M059J (cell line): ENCODE measurements around the gene MICB. TPM values are rescaled to one million over a fixed set of nuclear protein-coding genes. Genes with fewer than 3 reads are reported as not detected.
"Not testable (repeated sequence)": the region's sequence is repeated elsewhere in the genome, so short reads cannot be mapped to it uniquely, and the experiment has no call there.

Experiments used
- DNase-seq: peaks from one replicate; pipeline ENCODE4 v3.0.0-alpha.2; 2012; ENCODE audit warnings: low read depth
- total RNA-seq: library from RNA; depleted of rRNA; stranded (reverse); fragments of >200 nt; shearing (Covaris generic); gene quantifications from 2 replicates; pipeline ENCODE4 v1.2.3, GENCODE V29; 2014; rRNA removed

The MICB gene
- total RNA-seq = 47.6 and 59.9 TPM in 2 replicates

- DNase-seq = peak; percentile 86
These were observed at the start of gene MICB for GRCh38 chr6:31497531-31498476. Gene MICB (plus strand): TSS chr6:31498145. CDS start chr6:31498194, 49 bp downstream.

DNA sequence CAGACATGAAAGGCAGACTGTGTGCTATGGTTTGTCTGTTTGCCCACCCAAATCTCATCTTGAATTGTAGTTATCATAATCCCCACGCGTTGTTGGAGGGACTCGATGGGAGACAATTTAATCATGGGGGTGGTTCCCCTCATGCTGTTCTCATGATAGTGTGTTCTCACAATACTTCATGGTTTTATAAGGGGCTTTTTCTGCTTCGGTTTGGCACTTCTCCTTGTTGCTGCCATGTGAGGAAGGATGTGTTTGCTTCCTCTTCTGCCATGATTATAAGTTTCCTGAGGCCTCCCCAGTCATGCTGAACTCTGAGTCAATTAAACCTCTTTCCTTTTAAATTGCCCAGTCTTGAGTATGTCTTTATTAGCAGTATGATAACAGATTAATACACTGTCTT, 47.2 kb upstream of the MICB start:
- DNase-seq = no peak

DNA sequence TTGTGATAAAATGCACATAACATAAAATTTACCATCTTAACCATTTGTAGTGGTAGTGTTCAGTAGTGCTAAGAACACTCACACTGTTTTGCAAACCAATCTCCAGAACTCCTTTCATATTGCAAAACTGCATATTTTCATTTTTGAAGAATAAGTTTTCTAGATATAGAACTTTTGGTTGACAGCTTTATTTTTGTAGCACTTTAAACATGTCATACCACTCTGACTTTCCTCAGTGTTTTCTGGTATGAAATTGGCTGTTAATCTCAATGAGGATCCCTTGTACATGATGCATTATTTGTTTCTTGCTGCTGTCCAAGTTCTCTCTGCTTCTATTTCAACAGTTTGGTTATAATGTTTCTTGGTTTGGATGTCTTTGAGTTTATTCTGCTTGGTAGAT, 45.1 kb upstream of the MICB start:
- DNase-seq = no peak

- no peak for DNase-seq
These were observed 44.7 kb upstream of the MICB start for GRCh38 chr6:31453259-31453658.

DNA sequence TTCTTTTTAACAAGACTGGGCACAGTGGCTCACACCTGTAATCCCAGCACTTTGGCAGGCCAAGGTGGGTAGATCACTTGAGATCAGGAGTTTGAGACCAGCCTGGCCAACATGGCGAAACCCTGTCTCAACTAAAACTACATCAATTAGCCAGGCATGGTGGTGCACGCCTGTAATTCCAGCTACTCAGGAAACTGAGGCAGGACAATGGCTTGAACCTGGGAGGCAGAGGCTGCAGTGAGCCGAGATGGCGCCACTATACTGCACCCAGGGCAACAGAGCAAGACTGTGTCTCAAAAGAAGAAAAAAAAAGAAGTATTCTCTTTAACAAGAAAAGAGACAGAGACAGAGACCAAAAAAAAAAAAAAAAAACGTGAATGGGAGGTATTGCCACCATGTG, 38.1 kb upstream of the MICB start:
- DNase-seq = not testable (repeated sequence)

- DNase-seq = no peak
These were observed 37.5 kb upstream of the MICB start for GRCh38 chr6:31460361-31461025.

DNA sequence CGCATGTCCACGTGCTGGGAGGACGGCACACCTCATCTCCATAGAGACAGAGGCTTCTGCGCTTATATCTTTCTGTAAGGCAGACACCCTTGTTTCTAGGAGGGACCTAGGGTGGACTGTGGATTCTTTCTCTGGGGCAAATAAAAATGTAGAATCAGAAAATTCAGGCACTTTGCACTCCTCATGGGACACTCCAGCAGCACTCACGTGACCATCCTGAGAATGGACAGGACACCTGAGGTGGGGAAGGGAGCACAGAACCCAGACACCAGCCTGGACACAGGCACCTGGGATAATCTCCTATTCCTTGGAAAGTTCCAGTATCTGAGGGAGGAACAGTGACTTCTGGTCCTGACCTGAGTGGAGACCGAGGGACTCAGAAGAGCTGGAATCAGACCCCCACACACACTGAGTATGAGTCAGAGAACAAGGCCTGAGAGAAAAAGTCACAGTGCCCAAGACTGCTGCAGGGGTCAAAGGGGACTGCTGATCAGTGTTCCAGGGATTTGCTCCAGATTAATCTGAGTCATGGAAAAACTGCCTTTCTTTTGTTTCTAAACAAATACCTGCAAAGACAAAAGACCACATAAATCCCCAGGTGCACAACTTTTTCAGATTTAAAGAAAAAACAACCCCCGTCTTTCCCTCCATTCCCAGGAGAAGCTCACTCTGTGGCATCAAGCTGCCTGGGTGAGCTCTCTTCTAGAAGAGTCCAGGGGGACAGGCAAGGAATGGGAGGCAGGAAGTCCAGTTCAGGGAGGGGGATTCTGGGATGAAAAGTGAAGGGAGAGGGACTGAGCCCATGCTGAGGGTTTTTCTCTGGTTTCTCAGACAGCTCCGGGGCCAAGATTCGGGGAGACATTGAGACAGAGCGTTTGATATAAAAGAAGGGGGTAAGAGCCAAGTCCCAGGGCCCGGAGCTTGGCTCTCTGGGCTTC, 35.6 kb upstream of the MICB start:
- peak; percentile 81 for DNase-seq

GRCh38 chr6:31462964-31463870, 34.7 kb upstream of the MICB start:
- peak; percentile 96 for DNase-seq

- DNase-seq = no peak
These were observed 33.4 kb upstream of the MICB start for GRCh38 chr6:31464252-31465184.

DNA sequence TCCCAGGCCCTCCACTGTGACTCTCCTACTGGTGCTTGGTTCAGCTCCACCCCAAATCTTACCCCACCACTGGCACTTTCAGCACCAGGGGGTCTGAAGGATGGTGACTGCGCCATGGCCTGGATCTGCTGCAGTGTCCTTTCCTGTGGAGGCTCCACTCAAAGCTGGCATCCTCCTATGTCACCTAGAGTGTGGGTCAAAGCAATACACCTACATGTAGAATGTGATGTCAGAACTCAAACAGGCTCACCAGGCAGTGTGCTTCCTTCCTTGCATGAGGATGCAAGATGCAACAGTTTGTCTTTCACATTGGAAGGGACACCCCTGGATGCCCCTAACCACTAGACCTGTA, 32.8 kb upstream of the MICB start:
- no peak for DNase-seq

- peak; percentile 15 for DNase-seq
These were observed 32.2 kb upstream of the MICB start for GRCh38 chr6:31465718-31466117.

DNA sequence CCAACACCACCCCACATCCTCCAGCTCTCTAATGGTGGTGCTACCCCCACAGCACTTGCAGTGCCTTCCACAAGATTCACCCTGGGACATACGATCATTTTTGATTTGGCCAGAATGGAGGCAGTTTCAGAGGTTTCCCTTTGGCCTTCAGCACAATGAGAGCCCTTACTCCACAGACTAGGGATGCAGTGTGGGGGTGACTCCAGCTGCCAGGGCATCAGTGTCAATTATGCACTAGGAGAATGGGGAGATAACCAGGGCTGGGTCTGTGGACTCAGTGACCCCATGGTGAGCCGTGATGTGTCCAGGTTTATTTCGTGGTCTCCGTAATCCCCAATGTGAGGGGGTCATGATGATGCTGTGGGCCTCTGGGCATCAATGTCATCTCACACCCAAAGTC, 31.5 kb upstream of the MICB start:
- no peak for DNase-seq

- DNase-seq = peak; percentile 24
These were observed 30.8 kb upstream of the MICB start for GRCh38 chr6:31467151-31467550.

DNA sequence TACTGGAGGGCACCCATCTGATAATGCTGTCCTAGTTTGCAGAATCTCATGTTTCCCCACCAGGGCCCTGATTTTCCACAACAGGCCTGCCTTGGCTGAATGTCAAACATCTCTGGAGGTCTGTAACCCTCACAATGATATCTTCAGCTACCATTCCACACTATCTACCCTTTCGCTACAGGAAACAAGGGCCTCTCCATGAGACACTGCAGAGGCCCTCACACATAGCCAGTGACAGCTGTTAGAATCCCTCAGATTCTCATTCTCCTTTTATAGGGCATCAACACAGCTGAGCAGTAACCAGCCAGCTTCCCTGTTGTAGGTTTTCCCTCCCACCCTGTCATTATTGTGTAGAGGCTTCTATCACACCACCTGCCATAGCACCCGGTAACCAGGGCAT, 29.6 kb upstream of the MICB start:
- DNase-seq = no peak

DNA sequence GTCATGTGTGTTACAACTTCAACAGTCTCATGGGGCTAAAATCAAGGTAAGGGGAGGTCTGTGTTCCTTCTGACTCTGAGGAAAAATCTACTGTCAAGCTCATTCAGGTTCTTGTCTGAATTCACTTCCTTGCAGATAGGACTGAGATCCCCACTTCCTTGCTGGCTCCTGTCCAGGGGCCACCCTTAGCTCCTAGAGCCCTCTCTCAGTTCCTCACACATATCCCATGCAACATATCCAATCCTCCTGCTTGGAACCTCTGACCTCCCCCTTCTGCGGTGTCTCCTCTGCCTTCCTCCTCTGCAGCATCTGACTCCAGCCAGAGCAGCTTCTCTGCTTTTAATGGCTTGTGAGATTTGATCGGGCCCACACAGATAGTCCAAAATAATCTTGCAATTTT, 27.1 kb upstream of the MICB start:
- no peak for DNase-seq

DNA sequence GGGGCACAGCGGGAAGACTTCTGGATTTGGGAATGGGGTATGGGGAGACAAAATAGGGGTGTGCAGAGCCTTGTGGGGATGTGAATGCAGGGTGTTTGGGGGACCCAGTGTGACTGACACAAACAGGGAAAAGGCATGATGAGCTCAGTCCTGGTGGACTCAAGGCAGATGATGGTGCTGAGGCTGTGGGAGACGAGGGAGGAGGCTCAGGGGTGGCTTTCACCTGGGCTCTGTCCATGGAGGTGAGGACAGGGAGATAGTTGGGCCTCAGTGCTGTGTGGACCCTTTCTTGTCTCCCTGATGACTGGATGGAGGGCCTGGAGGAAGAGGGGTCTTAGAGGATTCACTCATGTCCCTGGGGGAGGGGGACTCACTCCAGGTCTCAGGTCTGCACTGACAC, 26.2 kb upstream of the MICB start:
- no peak for DNase-seq

DNA sequence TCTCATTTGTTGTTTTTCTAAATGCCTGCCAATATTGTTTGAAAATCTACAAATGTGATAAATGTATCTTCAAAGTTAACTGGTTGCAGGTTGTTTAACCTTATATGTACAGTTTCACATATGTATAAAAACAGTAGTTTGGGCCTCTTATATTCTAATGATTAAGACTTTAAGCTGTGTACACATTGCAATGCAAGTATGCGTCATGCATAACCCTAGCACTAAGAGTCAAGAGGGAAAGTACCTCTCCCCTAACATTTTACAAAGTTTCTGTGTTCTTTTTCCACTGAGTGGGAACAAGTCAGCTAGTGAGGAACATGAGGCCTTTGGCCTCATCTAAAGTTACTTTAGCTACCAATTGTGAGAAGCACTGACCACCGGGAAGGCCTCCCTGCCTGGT, 25.7 kb upstream of the MICB start:
- no peak for DNase-seq

DNA sequence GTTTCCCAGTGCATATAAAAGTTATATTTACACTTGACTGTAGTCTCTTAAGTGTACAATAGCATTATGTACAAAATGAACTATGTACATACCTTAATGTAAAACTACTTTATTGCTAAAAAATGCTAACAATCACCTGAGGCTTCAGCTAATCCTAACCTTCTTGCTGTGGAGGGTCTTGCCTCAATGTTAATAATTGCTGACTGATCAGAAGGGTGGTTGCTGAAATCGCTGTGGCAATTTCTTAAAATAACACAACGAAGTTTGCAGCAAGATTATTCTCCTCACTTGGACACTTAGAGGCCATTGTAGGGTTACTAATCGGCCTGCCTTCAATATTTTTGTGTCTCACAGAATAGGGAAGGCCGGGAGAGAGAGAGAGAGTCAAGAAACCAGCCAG, 24.7 kb upstream of the MICB start:
- no peak for DNase-seq

GRCh38 chr6:31473780-31474761, 23.9 kb upstream of the MICB start:
- peak; percentile 62 for DNase-seq
